Globus pallidus (tissue), 1 donor: ENCODE data around the gene PDE6A.

Source experiments
- DNase-seq: peaks from one replicate; pipeline ENCODE4 v3.0.0-alpha.2; 2015; ENCODE audit warnings: low spot score

The PDE6A gene

DNA sequence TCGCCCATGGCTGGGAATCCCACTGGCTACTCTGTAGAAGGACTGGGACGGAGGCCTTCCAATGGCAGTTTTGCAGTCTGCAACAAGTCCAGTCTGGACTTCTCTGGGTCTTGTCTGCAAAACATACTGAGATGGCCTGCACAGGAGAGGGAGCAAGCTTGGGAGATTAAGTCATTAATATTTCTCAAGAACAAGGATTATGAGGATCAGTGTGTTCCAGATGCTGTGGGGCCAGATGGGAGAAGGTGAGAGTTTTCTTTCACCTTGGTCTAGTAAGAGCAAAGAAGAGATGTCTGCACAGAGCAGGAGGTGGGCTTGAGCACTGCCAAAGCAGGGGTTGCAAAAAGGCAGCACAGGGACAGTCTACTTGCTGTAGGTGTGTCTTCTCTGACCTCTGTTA lies at the start of gene PDE6A:
TSS of gene PDE6A (minus strand) at position 128 of the 400 bp plus-strand sequence. CDS start at position 8, 120 bp downstream.
- no peak for DNase-seq

DNA sequence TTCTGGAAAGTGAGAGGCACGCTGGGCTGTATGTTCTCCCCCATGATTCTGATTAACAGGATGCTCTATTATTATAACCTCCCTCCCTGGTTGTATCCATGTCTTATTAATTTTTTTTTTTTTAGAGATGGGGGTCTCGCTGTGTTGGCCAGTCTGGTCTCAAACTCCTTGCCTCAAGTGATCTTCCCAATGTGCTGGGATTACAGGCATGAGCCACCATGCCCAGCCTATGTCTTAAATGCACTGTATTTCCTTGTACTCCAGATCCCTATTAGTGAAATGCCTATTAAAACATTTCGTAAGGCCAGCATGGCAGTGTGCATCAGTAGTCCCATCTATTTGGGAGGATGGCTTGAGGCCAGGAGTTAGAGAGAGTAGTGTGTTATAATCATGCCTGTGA lies 48.9 kb upstream of the PDE6A start:
- no peak for DNase-seq

DNA sequence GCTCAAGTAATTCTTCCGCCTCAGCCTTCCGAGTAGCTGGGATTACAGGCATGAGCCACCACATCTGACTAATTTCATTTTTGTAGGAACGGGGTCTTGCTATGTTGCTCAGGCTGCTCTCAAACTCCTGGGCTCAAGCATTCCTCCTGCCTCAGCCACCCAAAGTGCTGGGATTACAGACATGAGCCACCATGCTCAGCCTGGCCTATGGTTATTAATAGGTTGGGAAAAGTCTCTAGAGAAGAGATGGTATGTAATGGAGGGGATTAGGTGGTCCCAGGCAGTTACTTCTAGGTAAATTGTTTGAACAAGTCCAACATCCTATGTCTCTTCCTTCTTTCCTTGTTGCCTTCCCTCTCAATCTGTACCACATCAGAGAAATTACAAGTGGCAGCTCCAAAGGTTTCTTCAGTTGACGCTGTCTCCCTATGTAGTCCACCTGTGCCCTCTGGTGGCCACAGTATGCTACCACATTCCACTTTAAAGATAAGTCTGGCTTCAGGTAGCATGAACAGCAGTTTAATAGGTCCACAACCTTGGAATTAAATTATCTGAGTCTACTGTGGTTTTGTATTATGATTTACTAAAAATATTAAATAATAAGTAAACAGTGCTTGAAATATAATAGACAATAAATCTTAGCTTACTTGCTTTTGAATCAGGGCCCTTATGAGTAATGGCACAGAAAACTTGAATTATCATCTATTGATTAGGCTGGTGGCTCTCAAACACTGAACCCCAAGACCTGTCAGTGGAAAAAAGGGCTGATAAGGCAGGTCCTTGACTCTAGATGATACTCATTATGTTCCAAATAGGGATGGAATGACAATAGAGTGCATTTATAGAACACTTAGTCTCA lies 46.2 kb upstream of the PDE6A start:
- peak; percentile 65 for DNase-seq

DNA sequence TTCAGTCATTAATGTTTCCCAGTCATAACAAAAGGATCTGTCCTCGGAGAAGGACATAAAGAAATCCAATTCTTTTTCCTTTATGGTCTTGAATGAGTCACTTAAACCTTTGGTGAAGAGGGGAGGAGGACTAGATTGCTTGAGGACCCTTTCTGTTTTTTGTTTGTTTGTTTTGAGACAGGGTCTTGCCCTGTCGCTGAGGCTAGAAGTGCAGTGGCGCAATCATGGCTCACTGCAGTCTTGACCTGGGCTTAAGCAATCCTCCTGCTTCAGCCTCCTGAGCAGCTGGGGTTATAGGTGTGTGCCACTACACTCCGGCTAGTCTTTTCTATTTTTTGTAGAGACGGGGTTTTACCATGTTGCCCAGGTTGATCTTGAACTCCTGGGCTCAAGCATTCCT lies 43.5 kb upstream of the PDE6A start:
- DNase-seq, result no peak

DNA sequence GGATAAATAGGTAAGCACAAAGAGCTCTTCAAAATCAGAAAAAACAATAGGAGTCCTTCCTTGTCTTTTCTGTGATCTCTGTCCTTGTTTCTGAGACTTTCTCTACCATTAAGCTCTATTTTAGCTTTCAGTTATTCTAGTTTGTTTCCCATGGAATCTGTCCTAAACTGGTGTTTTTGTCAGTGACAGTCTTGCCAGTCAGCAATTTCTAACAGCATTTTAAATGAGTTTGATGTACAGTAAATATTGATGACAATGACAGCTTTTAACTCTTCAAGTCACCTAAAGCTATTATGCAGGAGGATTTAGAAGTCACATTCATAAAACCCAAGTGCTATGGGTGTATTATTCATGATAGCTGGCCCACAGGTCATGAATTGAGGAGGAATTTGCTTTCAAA lies 37.9 kb upstream of the PDE6A start:
- no peak for DNase-seq

DNA sequence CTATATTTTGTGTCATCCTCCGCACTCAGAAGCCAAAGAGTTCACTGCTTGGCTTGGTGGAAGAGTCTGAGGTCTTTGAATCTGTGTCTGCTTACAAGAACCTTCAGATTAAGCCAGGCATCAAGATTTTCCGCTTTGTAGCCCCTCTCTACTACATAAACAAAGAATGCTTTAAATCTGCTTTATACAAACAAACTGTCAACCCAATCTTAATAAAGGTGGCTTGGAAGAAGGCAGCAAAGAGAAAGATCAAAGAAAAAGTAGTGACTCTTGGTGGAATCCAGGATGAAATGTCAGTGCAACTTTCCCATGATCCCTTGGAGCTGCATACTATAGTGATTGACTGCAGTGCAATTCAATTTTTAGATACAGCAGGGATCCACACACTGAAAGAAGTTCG lies 36.6 kb upstream of the PDE6A start:
- DNase-seq, result no peak

DNA sequence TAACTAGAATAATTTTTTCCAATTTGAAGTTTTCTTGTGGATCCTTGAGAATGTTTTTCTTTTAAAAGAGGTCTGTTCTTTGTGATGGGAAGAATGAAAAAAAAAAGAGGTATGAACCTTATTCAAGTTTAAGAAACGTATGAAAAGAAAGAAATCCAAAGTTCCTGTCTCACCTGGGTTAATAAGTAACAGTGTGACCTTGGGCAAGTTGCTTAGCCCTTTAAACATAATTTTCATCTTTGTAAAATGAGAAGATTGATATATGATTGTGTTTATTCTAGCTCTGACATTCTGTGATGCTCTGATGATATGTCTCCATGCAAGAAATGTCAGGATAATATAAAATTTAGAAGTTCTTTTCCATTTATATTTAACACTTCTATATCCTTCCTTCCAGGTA lies 35.3 kb upstream of the PDE6A start:
- DNase-seq, result no peak

DNA sequence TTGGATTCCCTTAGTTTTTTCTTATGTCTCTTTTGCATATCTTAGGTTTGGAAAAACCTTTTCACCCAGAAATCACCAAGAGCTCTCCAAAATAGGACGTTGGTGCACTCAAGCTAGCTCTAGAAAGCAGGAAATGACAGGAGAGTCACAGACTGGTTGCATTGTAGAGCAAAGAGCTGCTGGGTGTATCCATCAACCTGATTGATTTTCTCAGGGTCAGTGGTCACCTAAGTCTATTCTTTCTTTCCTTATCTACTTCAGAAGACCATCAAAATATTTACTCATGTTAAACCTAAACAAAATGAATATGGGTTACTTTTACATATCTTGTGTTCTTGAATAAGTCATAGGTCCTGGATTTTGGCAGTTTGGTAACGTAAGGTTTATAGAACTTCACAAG lies 30.8 kb upstream of the PDE6A start:
- DNase-seq, result no peak

DNA sequence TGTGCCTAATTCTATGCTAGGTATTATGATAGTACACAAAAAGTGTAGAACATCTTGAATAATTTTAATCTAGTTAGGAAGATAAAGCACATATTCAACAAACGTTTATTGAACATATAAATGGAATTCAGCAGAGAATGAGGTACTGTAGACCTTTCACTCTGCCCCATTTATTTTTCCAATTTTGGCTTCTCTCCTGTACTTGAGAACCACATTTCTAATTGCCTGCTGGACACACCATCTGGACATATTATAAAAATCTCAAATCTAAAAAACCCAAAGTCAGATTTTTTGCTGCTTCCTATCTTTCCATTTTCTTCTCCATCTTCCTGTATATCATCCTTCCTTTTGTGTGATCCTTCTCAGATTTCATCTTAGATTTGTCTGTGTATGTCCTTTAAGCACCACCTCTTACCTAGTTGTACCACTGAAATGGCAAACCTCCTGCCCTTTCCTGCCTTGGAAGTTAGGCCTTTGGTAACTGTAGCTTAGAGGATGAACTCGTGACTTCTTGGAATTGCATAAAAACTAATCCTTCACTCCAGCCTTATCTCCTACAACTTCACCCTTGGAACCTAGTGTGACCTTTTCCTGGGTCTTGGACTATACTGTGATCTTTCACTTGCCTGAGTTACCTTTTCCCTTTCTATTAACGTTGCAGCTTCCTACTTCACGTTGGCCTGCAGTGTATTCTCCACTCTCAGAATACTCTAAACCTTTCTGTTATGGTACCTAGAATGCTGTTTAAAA lies 24.8 kb upstream of the PDE6A start:
- no peak for DNase-seq

DNA sequence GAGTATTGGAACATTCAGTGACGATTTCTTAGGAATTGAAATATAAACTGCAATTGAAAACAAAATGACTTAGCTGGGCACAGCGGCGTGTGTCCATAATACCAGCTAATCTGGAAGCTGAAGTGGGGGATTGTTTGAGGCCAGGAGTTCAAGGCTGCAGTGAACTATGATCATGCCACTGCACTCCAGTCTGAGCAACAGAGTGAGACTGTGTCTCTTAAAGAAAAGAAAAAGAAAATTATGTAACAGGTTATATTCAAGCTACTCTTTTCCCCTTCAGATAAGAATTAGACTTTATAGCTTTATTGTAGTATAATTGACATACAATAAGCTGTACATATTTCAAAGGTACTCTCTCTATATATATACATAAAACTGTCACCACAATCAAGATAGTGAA lies 22.4 kb upstream of the PDE6A start:
- DNase-seq, result no peak

DNA sequence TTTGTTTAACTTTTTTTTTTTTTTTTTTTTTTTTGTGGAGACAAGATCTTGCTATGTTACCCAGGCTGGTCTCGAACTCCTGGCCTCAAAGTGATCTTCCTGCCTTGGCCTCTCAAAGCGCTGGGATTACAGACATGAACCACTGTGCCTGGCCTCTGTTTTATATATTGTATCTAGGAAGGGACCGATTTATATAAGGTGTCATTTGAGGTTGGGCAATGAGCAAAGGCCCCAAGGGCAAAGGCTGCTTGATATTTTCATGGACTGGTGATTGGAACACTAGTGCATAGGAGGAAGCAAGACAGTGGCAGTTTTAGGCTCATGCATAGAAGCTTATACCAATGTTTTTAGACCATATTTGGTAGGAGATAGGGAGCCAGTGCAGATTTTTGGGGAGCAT lies 19.1 kb upstream of the PDE6A start:
- no peak for DNase-seq

DNA sequence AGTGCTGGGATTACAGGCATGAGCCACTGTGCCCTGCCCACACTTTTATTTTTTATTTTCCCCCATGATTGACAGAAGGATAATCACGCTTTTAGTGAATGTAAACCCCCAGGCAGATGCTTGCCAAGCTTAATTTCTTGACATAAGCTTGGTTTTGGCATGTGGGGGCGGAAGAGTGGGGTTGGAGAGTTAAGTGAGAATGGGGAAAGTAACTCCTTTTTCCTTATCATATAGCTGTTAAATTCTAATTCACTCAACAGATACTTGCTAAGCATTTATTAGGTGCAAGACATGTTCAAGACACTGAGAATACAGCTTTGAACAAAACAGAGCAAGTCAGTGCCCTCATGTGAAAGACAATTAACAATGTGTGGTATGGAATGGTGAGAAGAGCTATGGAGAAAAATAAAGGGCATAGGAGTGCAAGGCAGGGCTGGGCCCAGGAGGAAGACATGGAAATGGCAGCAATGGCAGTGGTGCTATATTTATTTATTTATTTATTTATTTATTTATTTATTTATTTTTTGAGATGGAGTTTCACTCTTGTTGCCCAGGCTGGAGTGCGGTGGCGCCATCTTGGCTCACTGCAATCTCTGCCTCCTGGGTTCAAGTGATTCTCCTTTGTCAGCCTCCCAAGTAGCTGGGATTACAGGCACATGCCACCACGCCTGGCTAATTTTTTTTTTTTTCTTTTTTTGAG lies 18.2 kb upstream of the PDE6A start:
- no peak for DNase-seq

DNA sequence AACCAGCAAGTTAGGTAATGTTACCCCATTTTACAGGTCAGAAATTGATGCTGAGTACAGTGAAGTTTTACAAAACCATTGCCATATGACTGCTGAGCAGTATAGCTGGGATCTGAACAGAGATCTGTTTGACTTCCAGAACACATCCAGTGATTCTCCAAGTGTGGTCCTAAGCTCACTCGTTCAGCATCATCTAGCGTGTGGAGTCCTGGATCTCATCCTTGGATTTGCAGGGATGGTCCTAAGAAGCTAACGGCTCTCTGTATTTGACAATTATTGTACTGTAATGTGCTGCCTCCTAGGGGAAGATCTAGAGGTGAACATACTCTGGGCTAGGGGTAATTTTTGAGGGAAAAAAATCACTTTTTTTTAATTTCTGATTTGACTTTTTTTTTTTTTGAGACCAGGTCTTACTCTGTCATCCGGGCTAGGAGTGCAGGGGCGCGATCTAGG lies 17.4 kb upstream of the PDE6A start:
- DNase-seq, result peak; percentile 54

DNA sequence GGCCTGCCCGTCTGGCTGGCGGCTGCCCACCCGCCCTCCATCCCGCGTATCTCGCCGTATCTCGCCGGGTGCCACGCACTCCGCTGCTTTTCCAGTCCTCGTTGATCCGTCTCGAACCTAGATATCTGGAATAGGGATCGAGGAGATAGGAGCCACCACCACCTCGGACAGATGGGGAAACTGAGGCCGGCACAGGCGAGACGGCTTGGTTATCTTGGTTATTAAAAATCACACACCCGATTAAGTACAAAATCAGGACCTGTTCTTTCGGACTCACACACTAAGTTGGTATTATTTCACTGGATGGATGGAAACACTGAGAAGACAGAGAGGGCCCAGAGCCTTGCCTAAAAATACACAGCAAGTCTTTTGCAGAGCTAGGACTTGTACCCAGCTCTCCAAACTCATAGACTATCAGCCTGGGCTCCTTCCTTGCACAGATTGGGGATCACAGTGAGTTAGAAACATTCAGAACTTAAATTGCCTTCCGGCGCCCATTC lies 16.6 kb upstream of the PDE6A start:
- peak; percentile 6 for DNase-seq

DNA sequence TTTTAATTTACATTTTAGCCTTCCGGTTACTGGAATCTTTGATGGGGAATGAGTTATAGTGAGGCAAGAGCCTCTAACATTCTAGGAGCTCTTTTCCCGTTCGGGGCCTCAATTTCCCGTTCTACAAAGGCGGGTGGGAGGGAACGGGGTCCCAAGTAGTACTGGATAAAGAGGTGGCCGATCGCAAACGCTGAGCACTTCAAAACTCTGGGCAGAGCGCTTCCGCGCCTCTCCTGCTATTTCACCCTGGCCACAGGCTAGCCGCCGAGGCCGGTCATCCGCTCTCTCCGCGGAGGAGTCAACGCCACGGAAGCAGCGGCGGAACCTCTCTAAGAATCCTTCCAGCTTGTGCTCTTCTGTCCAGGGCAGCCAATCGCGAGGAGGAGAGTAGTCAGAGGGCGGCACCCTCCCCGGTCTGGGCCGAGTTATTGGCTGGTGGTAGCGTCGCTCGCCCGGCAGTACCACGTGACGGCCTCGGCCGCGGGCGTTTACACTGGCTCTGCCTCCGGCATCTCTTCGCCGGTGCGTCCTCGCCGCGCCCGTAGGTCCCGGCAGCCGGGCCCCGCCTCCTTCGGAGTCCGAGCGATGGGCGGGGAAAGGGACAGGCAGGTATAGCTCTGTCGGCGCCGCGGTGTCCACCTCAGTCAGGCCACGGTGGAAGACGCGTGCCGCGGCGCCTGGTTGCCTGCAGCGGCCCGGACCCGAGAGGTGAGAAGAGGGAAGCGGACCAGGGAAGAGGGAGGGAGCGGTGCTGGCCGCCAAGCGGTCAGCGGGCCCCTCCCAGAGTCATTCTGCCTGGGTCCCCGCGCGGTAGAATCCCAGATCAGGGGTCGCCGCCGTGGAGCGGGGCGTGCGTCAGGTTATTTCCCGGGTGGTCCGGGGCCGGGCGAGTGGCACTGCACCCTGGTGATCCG lies 15.9 kb upstream of the PDE6A start, which contains the start of gene SLC26A2:
TSS of gene SLC26A2 (plus strand) at position 487 of the 914 bp plus-strand sequence. CDS start 16,895 bp downstream, outside the sequence.
- DNase-seq, result peak; percentile 97

DNA sequence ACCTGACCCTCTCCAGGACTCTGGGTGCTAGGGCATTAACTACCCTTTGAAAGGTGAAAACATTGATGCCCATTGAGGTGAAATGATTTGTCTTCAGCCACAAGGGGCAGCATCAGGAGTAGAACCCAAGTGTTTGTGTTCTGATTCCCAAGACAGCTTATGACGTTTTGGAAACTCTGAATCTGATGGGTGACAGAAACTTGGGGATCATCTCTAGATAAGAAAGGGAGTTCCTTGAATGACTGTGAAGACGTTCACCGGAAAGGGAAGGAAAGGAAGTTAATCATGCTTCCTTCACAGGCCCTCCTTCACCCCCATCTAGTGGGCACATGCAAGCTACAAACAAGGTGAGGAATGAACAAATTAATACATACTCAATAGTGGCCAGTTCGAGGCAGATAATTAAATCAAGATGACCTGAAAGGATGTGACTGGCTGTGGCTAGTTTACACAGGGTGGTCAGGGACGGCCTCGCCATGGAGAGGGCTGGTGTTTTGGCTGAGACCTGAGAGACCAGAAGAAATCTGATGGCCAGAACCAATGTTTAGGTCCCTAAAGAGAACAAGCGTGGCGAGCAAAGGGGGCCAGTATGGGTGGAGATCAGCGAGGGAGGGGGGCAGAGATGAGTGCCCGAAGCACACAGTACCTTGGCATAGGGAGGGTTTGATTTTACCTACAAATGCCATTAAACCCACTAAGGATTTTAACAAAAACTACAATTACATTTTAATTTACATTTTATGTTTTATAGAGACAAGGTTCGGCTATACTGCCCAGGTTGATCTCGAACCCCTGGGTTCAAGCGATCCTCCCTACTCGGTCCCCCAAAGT lies 15.0 kb upstream of the PDE6A start:
- peak; percentile 35 for DNase-seq

DNA sequence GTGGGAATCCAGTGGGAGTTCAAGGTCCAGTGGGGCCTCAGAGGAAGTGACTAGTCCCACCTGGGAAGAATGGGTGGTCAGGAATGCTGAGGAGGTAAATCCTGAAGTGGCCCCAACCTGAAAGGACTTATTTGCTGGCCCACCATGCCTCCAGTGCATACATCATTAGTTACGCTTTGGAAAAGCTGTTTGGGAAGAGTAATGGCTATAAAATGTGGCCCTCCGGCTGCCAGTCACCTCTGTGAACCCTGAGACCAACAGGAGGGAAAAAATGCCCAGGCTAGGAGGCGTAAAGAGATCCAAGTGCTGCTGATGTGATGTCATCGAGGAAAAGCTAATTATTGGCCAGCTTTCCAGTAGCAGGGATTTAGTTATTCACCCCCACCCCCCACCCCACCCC lies 13.3 kb upstream of the PDE6A start:
- no peak for DNase-seq

DNA sequence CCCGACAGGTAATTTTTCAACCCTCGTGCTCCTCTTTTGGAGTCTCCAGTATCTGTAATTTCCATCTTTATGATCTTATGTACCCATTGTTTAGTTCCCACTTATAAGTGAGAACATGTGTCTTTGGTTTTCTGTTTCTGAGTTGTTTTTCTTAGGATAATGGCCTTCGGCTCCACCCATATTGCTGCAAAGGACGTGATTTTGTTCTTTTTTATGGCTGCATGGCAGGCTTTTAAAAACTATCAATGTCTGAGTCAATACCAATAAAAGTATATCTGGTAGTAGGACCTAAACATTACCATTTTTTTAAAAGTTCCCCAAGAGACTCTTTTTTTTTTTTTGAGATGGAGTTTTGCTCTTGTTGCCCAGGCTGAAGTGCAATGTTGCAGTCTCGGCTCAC lies 12.1 kb upstream of the PDE6A start:
- DNase-seq, result no peak

DNA sequence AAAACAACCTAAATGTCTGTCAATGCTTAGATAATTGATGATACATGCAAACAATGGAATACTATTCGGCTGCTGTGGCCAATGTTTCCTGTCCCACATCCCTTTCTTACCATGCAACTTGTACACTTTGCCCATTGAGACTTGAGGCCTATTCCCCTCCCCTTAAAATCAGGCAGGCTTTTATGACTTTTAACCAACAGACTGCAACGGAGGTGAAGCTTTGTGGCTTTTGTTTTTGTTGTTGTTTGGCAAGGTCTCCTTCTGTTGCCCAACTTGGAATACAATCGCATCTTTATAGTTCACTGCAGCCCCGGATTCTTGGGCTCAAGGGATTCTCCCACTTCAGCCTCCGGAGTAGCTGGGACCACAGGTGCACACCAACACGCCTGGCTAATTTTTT lies 10.2 kb upstream of the PDE6A start:
- DNase-seq, result no peak

DNA sequence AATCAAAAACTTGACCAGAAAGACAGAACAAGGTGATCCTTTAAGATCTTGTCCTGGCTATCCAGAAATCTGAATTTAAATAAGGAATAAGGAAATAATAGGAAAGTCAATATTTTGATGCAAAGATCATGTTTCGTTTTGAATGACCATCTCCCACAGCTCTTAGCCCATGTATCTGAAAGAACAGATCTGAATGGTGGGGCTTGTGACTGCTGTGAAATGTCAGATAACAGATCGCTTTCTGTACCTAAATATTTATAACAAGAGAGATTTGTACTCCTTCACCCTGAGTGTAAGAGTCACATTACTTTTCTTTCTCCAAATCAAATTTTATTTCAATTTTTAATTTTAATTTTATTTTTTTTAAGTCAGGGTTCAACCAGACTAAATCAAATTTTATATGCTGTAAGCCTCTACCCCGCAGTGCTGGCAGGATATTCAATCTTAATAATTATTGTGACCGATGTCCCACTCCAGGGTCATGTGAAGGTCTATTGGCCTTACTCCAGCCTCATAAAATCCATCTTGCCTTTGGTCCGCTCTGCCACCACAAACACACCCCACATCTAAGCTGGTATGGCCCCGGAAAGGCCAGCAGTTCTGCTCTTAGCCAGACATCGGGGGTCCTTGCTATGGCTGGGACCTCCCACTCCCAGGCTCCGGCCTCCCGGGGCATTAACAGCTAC lies 9.0 kb upstream of the PDE6A start:
- DNase-seq, result no peak
